ENCODE results near the gene PPP1R14D.

The PPP1R14D gene

GRCh38 chr15:40793216-40793989 is 35.1 kb downstream of the PPP1R14D start:
- Histone ChIP-seq H3K9ac (ENCODE audit: low read depth, low read length) (no peak overlapping the region), H3K4me3 (ENCODE audit: low read length) (no peak overlapping the region), H3K4me1 (ENCODE audit: insufficient read depth, low read length) (peaks cover 12% of the 10 kb centered on the region; the same call in 1 of the 2 replicates), H3K27me3 (ENCODE audit: insufficient read depth, low read length) (no peaks in the 10 kb centered on the region), H3K36me3 (ENCODE audit: insufficient read depth, low read length) (peaks cover 7% of the 10 kb centered on the region; the same call in 1 of the 2 replicates), H3K27ac (ENCODE audit: low read depth, low read length) (no peak overlapping the region), H3K9me3 (ENCODE audit: insufficient read depth, low read depth, low read length) (no peaks in the 10 kb centered on the region)
- WGBS, result 93% methylated on average over 8 of the region's 9 CpGs

- Histone ChIP-seq H3K27me3 (ENCODE audit: insufficient read depth, low read length) (no peaks in the 10 kb centered on the region), H3K4me1 (ENCODE audit: insufficient read depth, low read length) (peaks cover 19% of the 10 kb centered on the region), H3K9ac (ENCODE audit: low read depth, low read length) (no peak overlapping the region), H3K9me3 (ENCODE audit: insufficient read depth, low read depth, low read length) (no peaks in the 10 kb centered on the region), H3K36me3 (ENCODE audit: insufficient read depth, low read length) (peaks cover 7% of the 10 kb centered on the region; the same call in 1 of the 2 replicates), H3K27ac (ENCODE audit: low read depth, low read length) (no peak overlapping the region), H3K4me3 (ENCODE audit: low read length) (no peak overlapping the region)
- 91% methylated on average over 3 of the region's 3 CpGs for WGBS
Observed at GRCh38 chr15:40792394-40792793, 36.1 kb downstream of the PPP1R14D start.

- WGBS, result 93% methylated on average over 2 of the region's 3 CpGs
- no peaks in the 10 kb centered on the region for H3K9me3 ChIP-seq (ENCODE audit: insufficient read depth, low read depth, low read length)
- no peaks in the 10 kb centered on the region for H3K27me3 ChIP-seq (ENCODE audit: insufficient read depth, low read length)
- no peak overlapping the region for H3K4me3 ChIP-seq (ENCODE audit: low read length)
- peaks cover 24% of the 10 kb centered on the region for H3K4me1 ChIP-seq (ENCODE audit: insufficient read depth, low read length)
- H3K36me3 ChIP-seq (ENCODE audit: insufficient read depth, low read length), result peaks cover 7% of the 10 kb centered on the region; the same call in 1 of the 2 replicates
- H3K9ac ChIP-seq (ENCODE audit: low read depth, low read length), result no peak overlapping the region
- no peak overlapping the region for H3K27ac ChIP-seq (ENCODE audit: low read depth, low read length)
Observed at GRCh38 chr15:40790718-40791117, 37.8 kb downstream of the PPP1R14D start.

- H3K36me3 ChIP-seq (ENCODE audit: insufficient read depth, low read length), result peaks cover 7% of the 10 kb centered on the region; the same call in 1 of the 2 replicates
- H3K4me1 ChIP-seq (ENCODE audit: insufficient read depth, low read length), result peaks cover 30% of the 10 kb centered on the region
- no peaks in the 10 kb centered on the region for H3K27me3 ChIP-seq (ENCODE audit: insufficient read depth, low read length)
- H3K9me3 ChIP-seq (ENCODE audit: insufficient read depth, low read depth, low read length), result no peaks in the 10 kb centered on the region
- 90% methylated on average over 8 of the region's 8 CpGs for WGBS
- H3K9ac ChIP-seq (ENCODE audit: low read depth, low read length), result no peak overlapping the region
- H3K4me3 ChIP-seq (ENCODE audit: low read length), result no peak overlapping the region
- no peak overlapping the region for H3K27ac ChIP-seq (ENCODE audit: low read depth, low read length)
Observed at GRCh38 chr15:40789999-40790398, 38.5 kb downstream of the PPP1R14D start.

GRCh38 chr15:40789119-40789518 is 39.4 kb downstream of the PPP1R14D start:
- Histone ChIP-seq H3K27ac (ENCODE audit: low read depth, low read length) (no peak overlapping the region), H3K4me3 (ENCODE audit: low read length) (no peak overlapping the region), H3K9ac (ENCODE audit: low read depth, low read length) (no peak overlapping the region), H3K27me3 (ENCODE audit: insufficient read depth, low read length) (no peaks in the 10 kb centered on the region), H3K36me3 (ENCODE audit: insufficient read depth, low read length) (peaks cover 7% of the 10 kb centered on the region; the same call in 1 of the 2 replicates), H3K9me3 (ENCODE audit: insufficient read depth, low read depth, low read length) (no peaks in the 10 kb centered on the region), H3K4me1 (ENCODE audit: insufficient read depth, low read length) (peaks cover 30% of the 10 kb centered on the region)
- WGBS, result 89% methylated on average over 5 of the region's 5 CpGs

GRCh38 chr15:40787991-40788390 is 40.5 kb downstream of the PPP1R14D start:
- H3K9ac ChIP-seq (ENCODE audit: low read depth, low read length), result no peak overlapping the region
- H3K27me3 ChIP-seq (ENCODE audit: insufficient read depth, low read length), result no peaks in the 10 kb centered on the region
- H3K4me3 ChIP-seq (ENCODE audit: low read length), result no peak overlapping the region
- peak overlapping the region; percentile 7; the same call in 1 of the 2 replicates for H3K27ac ChIP-seq (ENCODE audit: low read depth, low read length)
- H3K4me1 ChIP-seq (ENCODE audit: insufficient read depth, low read length), result peaks cover 30% of the 10 kb centered on the region
- peaks cover 7% of the 10 kb centered on the region; the same call in 1 of the 2 replicates for H3K36me3 ChIP-seq (ENCODE audit: insufficient read depth, low read length)
- no peaks in the 10 kb centered on the region for H3K9me3 ChIP-seq (ENCODE audit: insufficient read depth, low read depth, low read length)
- 80% methylated on average over 6 of the region's 6 CpGs for WGBS

GRCh38 chr15:40787344-40787841 is 41.1 kb downstream of the PPP1R14D start:
- no peaks in the 10 kb centered on the region for H3K9me3 ChIP-seq (ENCODE audit: insufficient read depth, low read depth, low read length)
- peak overlapping the region; percentile 6; the same call in 1 of the 2 replicates for H3K27ac ChIP-seq (ENCODE audit: low read depth, low read length)
- 73% methylated on average over 4 of the region's 4 CpGs for WGBS
- peak overlapping the region; percentile 17; the same call in 1 of the 2 replicates for H3K4me3 ChIP-seq (ENCODE audit: low read length)
- H3K4me1 ChIP-seq (ENCODE audit: insufficient read depth, low read length), result peaks cover 30% of the 10 kb centered on the region
- H3K9ac ChIP-seq (ENCODE audit: low read depth, low read length), result no peak overlapping the region
- no peaks in the 10 kb centered on the region for H3K27me3 ChIP-seq (ENCODE audit: insufficient read depth, low read length)
- peaks cover 7% of the 10 kb centered on the region; the same call in 1 of the 2 replicates for H3K36me3 ChIP-seq (ENCODE audit: insufficient read depth, low read length)

- H3K36me3 ChIP-seq (ENCODE audit: insufficient read depth, low read length), result no peaks in the 10 kb centered on the region
- no peak overlapping the region for H3K4me3 ChIP-seq (ENCODE audit: low read length)
- no peaks in the 10 kb centered on the region for H3K9me3 ChIP-seq (ENCODE audit: insufficient read depth, low read depth, low read length)
- H3K27me3 ChIP-seq (ENCODE audit: insufficient read depth, low read length), result no peaks in the 10 kb centered on the region
- 91% methylated on average over 1 of the region's 2 CpGs for WGBS
- H3K9ac ChIP-seq (ENCODE audit: low read depth, low read length), result no peak overlapping the region
- H3K27ac ChIP-seq (ENCODE audit: low read depth, low read length), result no peak overlapping the region
- H3K4me1 ChIP-seq (ENCODE audit: insufficient read depth, low read length), result peaks cover 30% of the 10 kb centered on the region
Observed at GRCh38 chr15:40785814-40786213, 42.7 kb downstream of the PPP1R14D start.

GRCh38 chr15:40785164-40785563 is 43.3 kb downstream of the PPP1R14D start:
- 97% methylated on average over 2 of the region's 3 CpGs for WGBS
- H3K27ac ChIP-seq (ENCODE audit: low read depth, low read length), result no peak overlapping the region
- H3K36me3 ChIP-seq (ENCODE audit: insufficient read depth, low read length), result no peaks in the 10 kb centered on the region
- no peaks in the 10 kb centered on the region for H3K27me3 ChIP-seq (ENCODE audit: insufficient read depth, low read length)
- H3K9me3 ChIP-seq (ENCODE audit: insufficient read depth, low read depth, low read length), result no peaks in the 10 kb centered on the region
- peaks cover 30% of the 10 kb centered on the region for H3K4me1 ChIP-seq (ENCODE audit: insufficient read depth, low read length)
- H3K9ac ChIP-seq (ENCODE audit: low read depth, low read length), result no peak overlapping the region
- no peak overlapping the region for H3K4me3 ChIP-seq (ENCODE audit: low read length)

GRCh38 chr15:40782609-40783227 is 45.8 kb downstream of the PPP1R14D start:
- no peaks in the 10 kb centered on the region for H3K9me3 ChIP-seq (ENCODE audit: insufficient read depth, low read depth, low read length)
- WGBS, result 77% methylated on average over 8 of the region's 8 CpGs
- peaks cover 22% of the 10 kb centered on the region for H3K4me1 ChIP-seq (ENCODE audit: insufficient read depth, low read length)
- H3K27me3 ChIP-seq (ENCODE audit: insufficient read depth, low read length), result no peaks in the 10 kb centered on the region
- peaks cover 17% of the 10 kb centered on the region for H3K36me3 ChIP-seq (ENCODE audit: insufficient read depth, low read length)
- H3K9ac ChIP-seq (ENCODE audit: low read depth, low read length), result no peak overlapping the region
- H3K4me3 ChIP-seq (ENCODE audit: low read length), result no peak overlapping the region
- H3K27ac ChIP-seq (ENCODE audit: low read depth, low read length), result no peak overlapping the region

GRCh38 chr15:40776537-40777141 is 51.9 kb downstream of the PPP1R14D start:
- WGBS, result 94% methylated on average over 11 of the region's 11 CpGs

More at GRCh38 chr15:40776537-40777141, 51.9 kb downstream of the PPP1R14D start:
- no peak overlapping the region for H3K9ac ChIP-seq (ENCODE audit: low read depth, low read length)
- peaks cover 62% of the 10 kb centered on the region for H3K36me3 ChIP-seq (ENCODE audit: insufficient read depth, low read length)
- H3K4me3 ChIP-seq (ENCODE audit: low read length), result no peak overlapping the region
- H3K27ac ChIP-seq (ENCODE audit: low read depth, low read length), result no peak overlapping the region
- no peaks in the 10 kb centered on the region for H3K4me1 ChIP-seq (ENCODE audit: insufficient read depth, low read length)
- H3K9me3 ChIP-seq (ENCODE audit: insufficient read depth, low read depth, low read length), result no peaks in the 10 kb centered on the region
- no peaks in the 10 kb centered on the region for H3K27me3 ChIP-seq (ENCODE audit: insufficient read depth, low read length)
